Activated naive CD4-positive, alpha-beta T cell (primary cell): ENCODE results near the gene STARD5.

ENCODE experiments used
- DNase-seq, 4 experiments: peaks; one replicate each; lab custom pipeline; 2025; lab: John Stamatoyannopoulos, UW

The STARD5 gene

DNA sequence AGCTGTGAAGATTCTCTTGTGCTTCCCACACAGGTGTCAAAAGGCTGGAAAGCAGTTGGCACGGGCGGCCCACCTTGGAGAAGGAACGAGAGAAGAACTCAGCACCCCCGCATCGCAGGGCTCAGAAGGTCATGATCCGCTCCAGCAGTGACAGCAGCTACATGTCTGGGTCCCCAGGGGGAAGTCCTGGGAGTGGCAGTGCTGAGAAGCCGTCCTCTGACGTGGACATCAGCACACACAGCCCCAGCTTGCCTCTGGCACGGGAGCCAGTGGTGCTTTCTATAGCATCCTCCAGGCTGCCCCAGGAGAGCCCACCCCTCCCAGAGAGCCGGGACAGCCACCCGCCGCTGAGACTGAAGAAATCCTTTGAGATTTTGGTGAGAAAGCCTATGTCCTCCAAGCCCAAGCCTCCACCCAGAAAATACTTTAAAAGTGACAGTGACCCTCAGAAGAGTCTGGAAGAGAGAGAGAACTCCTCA is 31.4 kb downstream of the STARD5 start:
- no peak for DNase-seq

DNA sequence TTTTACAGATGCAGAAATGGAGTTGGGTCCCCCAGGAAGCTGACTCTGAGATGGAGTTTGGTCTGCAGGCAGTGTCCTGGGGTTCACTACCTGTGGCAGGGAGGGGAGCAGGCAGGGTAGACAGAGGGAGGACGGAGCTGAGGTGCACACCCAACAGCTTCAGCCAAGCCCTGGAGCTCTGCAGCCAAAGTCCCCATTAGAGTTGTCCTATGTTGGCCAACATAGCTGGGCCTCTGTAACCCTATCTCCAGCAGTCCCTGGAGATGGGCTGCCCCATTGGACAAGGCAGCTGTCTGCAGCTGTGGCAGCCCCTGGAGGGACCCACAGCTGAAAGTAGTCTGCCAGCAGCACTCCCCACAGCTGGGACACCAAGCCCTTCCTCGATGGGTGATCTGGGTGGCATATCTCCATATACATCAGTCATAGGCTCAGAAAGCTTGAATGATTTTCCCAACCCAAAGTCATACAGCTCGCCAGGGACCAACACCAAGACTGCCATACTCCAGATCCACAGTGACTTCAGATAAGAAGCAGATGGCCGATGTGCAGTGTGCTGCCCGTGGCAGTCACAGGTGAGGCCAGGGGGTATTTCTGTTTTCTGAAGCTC is 31.9 kb downstream of the STARD5 start:
- DNase-seq: no peak

DNA sequence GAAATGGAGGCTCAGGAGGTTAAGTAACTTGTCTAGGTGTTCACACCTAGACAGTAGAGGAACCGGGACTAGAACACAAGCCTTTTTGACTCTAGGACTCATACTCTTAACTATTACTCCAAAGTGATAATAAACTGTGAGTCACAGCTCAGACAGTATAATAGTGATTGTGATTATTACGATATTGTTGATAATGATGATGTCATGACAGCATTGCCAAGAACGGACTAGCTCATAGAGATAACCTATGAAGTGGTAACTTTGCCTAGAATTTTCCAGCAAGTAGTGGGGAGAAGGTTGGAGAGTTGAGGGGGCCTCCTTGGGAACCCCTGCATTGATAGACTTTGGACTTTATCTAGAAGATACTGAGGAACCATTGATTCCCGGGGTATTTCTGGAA is 34.0 kb downstream of the STARD5 start:
- DNase-seq: no peak

DNA sequence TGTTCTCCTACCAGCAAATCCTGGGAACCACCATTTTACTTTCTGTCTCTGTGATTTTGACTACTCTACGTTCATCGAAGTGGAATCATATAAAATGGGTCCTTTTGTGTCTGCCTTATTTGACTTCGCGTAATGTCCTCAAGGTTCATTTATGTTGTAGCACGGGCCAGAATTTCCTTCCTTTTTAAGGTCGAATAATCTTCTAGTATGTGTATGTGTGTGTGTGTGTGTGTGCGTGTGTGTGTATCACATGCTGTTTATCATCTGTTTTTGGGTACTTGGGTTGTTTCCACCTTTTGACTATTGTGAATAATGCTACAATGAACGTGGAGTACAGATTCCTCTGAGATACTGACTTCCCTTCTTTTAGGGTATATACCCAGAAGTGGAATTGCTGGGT is 35.3 kb downstream of the STARD5 start:
- no peak for DNase-seq

DNA sequence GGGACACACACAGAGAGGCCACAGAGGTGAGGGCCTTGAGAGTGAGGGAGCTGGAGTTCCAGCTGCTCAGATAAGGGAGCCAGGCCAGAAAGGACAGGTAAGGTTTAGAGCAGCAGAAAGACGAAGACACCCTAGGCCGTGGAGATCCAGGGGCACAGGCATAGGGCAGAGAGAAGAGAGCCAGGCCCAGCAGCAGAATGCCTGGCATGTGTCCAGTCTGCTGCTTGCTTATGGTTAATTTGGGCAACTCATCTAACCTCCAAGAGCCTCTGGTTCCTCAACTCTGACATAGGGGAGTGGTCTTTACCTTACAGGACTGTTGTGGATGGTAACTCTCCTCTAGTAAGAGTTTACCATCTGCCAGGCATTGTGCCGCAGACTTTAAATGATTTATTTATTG is 35.9 kb downstream of the STARD5 start:
- DNase-seq: no peak

DNA sequence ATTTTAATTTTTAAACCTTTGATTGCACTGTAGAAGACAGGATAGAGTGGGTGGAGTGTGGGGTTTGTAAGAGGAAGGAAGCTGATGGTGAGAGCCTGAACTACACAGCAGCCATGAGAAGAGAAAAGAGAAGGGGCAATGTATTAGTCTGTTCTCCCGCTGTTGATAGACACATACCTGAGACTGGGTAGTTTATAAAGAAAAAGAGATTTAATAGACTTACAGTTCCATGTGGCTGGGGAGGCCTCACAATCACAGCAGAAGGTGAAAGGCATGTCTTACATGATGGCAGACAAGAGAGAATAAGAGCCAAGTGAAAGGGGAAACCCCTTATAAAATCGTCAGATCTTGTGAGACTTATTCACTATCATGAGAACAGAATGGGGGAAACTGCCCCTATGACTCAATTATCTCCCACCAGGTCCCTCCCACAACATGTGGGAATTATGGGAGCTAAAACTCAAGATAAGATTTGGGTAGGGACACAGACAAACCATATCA is 37.3 kb downstream of the STARD5 start:
- no peak for DNase-seq

DNA sequence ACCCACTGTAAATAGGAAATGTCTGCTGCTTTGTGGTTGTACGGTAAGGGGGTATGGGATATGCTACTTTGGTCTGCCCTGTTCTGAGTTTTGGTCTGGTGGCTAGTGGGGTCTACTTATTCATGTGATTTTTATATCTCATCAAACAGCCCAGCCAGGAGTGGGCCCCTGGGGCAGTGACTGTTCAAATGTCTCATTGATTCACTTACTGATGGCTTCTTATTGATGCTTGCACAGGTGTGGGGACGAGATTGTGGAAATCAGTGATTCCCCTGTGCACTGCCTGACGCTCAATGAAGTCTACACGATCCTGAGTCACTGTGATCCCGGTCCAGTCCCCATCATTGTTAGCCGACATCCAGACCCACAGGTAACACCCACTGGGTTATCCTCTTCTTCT is 38.5 kb downstream of the STARD5 start:
- DNase-seq: no peak

DNA sequence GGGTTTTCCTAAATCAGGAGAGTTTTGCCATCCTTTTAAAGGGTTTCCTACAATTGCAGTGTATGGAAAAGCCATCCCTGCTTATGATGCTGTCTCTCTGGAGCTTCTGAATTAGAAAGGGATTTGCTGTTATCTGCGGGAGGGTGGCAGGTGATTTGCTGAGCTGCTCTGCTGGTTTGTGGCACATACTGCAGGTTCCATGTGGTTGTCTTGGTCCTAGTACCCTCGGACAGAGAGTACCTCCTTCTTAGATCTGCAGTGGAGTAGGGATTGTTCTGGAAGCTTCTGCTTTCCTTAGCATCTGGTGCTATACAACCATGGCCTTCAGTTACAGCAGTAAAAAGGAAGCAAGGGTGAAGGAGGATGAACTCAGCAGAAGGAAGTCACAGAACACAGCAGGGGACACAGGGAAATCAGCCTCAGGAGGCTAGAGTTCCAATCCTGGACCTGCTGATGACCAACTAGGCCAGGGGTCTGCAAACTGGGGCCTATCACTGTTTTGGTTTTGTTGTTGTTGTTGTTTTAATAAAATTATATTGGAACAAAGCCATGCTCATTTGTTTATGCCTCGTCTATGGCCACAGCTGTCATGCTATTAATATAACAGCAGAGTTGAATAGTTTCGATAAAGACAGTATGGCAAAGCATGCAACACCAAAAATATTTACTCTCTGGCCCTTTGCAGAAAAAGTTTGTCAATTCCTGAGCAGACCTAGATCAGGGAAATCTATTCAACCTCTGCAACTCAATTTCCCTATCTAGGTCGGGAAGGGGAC is 39.5 kb downstream of the STARD5 start:
- DNase-seq: no peak

DNA sequence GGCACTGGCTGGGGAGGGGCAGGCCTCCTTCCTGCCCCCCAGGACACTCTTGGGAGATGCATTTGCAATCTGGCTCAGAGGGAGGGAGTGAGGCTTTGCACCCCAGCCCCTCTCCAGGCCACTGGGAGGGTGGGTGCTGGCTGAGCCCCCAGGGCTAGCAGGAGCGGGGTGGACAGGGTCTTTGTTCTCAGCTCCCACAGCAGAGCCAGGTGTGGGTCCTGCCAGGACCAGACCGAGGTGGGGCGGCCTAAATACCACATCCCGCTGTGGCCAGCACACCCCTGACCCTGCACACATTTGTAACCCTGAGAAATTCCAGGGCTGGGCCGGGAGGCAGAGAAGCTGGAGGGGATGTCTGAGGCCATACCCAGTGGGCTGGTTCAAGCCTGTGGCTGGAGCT is 41.0 kb downstream of the STARD5 start:
- no peak for DNase-seq

DNA sequence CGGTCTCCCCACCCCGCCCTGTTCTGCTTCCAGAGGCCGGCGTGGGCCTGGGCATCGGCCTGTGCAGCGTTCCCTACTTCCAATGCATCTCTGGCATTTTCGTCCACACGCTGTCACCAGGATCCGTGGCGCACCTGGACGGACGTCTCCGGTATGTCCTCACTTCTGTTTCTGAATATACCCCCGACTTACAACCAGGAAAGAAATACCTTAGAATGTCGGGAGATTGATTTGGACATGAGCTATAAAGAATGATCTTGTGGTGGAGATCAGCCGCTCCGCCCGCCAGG is 41.4 kb downstream of the STARD5 start:
- no peak for DNase-seq

DNA sequence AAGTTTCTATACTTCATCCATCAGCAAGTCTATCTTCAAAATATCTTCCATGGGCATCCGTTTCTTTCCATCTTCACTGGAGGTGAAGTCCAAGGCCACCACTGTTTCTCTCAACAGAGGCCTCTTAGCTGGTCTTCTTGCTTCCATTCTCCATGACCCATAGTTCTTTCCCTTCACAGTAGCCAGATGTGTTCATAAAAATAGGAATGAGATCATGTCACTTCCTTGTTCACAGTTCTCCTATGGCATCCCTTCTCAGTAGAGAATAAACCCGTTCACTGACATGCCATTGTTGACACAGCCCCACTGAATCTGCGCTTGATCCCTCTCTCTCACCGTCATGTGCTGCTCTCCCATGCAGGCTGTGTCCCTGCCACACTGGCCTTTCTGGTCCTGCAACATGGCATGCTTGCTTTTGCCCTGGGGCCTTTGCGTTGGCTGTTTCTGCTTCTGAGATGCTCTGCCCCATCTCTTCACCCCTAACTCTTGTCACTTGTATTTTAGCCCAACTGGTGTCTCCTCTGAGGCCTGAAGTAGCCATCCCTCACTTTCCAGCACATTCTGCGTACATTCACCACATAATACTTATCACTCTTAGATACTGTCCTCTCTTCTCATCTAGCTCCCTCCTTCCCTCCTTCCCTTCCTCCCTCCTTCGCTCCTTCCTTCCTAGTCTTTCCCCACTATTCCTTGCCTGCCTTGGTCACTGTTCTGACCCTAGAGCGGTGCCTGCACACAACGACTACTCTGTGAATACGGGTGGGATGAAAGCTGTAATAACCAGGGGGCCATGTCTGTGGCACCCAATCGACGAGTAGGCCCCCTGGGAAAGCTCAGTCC is 42.0 kb downstream of the STARD5 start:
- no peak for DNase-seq

DNA sequence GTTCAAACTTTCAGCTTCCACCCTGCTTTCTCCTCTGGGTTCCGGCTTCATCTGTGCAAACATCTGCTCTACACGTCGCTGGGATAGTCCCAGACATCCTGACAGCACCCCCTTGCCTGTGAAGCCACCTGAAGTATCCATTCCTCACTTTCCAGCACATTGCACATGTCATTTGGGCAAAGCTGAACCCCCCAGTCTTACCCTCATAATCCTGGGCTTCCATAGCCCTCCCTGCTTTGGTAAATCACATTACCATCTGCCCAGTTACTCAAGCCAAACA is 42.5 kb downstream of the STARD5 start:
- no peak for DNase-seq

DNA sequence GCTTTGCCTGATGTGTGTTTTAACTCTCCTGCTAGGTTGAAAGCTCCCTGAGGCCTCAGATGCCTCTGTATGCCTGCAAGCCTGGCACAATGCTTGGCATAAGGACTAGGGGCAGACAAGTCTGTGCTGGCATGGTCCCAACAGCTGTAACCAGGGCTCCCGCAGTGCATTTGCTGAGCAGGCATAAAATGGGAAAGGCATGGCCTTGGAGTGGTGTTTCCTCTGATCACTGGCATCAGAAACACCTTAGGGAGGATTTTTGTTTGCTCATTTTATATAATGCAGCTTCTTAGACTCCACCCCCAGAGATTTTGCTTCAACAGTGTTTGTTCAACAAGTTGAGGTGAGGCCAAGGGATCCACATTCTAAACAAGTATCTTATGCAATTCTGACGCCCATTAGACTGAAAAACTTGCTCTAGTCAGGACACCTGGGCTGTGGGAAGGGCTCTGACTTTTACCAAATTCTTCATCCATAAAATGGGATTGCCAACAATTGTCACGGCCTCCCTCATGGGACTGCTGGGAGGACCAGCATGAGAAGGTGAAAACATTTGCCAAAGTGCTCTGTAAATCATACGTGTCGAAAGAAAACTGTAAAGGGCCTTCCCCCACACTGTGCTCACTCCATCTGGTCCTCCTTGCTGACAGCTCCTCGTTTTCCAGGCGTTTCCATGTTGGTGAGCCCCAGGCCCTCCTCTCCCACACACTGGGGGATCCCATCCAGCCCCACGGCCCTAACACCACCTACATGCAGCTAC is 43.1 kb downstream of the STARD5 start:
- DNase-seq: no peak

DNA sequence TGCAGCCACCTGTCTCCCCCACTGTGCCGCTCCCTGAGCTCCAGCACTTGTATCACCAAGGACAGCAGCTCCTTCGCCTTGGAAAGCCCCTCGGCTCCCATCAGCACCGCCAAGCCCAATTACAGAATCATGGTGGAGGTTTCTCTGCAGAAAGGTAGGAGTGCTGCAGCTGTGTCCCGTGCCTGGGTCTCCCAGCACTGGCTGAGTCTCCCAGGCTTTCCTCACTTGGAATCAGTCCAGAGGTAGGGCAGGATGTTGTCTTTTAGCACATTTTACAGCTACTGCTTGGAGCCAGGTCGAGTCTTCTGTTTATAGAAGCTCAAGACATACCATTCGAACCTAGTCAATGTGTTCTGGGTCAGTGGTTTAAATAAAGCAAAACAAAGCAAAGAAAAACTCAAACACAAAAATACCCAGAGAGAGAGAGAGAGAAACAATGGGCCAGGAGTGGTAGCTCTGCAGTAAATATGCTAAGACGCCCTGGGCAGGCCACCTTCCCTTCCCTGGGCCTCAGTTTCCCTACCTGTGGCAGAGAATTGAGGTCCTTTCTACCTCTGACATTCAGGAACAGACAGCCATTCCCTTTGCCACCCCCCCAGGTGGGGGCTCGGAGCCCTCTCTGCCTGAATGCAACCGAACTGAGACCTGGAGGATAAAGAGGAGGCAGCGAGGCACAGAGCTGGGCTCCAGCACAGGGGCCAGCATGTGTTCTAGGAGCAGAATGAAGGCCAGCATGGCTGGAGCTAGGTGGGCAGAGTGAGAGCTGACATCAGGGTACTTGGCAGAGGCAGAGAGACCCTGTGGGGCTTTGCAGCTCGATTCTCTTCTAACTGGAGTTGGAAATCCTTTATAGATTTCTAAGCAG is 44.1 kb downstream of the STARD5 start:
- no peak for DNase-seq

DNA sequence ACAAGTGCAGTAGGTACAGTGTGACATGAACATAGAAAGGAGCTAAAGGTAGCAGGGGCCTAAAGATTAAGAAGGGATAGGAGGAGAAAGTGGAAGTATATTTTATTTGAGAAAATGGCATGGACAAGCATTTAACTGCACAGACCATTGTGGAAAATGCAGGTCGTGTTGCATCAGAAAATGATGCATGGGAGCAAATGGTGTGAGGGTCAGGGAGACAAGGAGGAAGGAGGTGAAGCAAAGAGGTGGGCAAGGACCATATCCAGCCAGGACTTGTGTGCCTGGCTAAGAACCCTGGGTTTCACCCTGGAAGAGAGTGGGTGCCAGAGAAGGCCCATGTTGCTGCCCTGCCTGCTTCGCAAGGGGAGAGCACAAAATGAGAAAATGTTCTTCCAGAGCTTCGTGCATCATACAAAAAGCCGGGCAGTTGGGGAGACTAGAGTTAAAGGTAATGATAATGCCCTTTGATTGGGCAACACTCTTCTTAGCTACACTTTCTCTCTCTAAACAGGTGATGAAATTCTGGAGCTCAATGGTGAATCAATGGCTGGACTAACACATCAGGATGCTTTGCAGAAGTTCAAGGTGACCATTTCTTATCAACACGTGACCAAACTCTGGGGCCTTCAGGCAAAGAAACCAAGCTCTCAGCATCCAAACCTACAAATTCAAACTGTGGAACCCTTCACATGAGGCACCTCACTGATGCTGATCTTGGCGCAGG is 45.5 kb downstream of the STARD5 start:
- no peak for DNase-seq

DNA sequence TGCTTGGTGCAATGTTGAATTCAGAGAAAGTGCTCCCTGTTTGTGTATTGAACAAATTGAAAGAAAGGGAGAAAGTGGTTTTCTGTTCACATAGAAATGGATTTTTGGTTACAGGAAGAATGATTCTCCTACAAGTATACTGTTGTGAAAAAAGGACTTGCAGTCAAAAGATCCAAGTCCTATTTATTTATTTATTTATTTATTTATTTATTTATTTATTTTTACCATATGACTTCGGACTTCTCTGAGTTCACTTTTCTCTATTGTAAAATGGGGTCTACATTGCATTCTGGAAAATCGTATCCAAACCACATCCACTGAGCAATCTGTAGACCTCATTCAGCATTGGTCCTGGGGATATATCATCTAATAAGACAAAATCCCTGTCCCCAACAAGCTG is 46.1 kb downstream of the STARD5 start:
- DNase-seq: no peak

DNA sequence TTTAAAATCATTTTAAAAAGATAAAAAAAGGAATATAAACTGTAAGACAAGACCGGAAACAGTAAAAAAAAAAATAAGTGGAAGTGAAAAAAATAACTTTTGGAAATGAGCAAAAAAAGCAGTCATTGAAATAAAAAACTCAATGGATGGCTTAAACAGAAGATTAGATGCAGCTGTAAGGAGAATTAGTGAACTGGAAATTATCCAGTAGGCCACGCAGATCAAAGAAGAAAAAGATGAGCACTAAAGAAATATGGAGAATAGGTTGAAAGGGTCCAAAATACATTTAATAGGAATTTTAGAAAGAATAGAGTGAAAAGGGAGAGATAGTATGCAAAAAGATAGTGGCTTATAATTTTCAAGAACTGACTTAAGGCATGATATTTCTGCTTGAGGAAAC is 47.0 kb downstream of the STARD5 start:
- no peak for DNase-seq

DNA sequence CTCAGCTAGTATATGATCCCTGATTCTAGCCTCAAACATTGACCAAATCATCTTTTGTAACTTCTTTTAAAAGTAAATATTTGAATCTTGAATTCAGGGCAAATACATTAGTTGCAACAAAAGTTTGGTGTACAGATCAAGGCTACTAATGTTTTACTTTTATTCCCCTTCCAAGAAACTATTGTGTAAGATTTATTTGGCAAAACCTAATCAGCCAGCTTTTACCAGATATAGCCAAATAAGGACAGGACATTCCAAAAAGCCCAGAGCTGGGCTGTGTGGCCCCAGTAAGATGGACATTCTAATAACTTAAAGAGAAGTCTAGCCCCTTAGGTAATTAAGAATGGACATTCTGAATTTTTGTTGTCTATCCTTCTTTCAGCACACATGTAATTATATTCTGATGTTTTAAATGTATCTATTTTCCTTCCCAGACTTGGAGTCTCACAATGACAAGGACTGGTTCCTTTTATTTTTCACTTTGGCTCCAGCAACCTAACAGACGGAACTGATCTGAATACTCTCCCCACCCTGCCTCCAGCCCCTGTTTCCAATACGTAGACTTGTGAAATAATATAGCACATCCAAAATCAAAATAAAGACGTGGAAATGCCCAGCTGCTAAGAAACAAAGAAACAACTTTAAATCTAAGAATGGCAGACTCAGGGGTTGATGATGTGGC is 48.1 kb downstream of the STARD5 start:
- no peak for DNase-seq

DNA sequence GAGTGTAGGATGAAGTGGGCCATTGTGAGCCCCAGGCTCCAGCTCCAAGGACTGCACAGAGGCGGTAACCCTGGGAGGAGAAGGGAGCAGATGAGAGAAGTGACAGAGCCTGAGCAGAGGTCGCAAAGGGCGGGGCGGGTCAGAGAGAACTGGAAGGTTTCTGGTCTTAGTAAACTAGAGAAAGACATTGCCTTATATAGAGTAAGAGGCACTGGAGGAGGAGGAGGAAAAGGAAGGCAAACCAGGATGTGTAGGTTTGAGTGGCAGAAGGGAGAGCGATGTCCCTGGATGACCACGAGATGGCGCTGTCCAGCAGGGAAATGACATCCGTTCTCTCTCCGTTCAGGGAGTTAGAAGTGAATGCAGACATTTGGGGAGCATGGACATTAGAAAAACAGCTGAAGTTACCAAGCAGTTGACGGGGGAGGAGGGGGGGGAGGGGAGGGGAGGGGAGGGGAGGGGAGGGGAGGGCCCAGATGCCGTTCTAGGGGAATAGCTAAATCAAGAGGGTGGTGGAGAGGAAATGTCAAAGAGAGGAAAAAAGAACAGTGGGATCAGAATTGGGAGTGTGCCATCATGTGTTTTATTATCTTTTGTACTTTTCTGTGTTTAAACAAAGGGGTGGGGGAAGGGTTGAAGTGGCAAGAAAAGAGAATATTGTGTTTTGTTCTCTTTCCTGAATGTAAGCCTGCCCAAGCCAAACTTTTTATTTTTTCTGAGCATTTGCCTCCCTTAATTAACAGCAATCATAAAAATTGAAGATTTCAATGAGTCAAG is 48.8 kb downstream of the STARD5 start:
- DNase-seq: peak in 3 of 4 experiments; percentile 31 to 74 (median 51)
